SK-N-MC (cell line): Measurements from ENCODE around the gene SMAD3.

Source experiments
- EZH2 ChIP-seq: fragments of 200-600 bp; sonication (generic); IDR thresholded peaks from one replicate; pipeline ENCODE4 v1.6.1; 2017; ENCODE audit warnings: antibody characterized with exemption
- FOXP2 ChIP-seq: optimal IDR thresholded peaks from 2 replicates; pipeline ENCODE3; 2011; ENCODE audit warnings: mild to moderate bottlenecking, moderate library complexity; ENCODE audit not compliant: insufficient read depth; ENCODE audit errors: extremely low read length, control extremely low read depth
- POLR2AphosphoS5 ChIP-seq: IDR thresholded peaks from 2 replicates; pipeline ENCODE4 v1.6.1; 2012; ENCODE audit warnings: mild to moderate bottlenecking, low read depth, low read length, borderline replicate concordance

DNA sequence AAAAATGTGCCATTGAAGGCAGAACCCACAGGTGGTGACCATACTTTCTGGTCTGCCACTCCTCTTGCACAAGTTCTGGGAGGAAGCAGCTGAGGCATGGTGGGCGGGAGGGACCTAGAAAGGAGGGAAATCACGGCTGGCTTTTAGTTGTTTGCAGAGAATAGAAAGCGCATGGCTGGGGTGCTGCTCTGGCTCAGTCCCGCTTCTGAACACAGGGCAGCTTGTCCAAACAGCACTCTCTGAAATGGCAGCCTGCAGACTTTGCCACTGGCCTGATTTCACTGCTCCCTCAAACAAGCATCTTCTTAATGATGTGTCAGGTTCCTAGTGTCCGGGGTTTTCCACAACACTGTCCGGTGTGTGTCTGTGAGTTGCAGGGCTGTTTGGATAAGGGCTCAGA is 112.3 kb downstream of the SMAD3 start:
- TF ChIP-seq EZH2, result no peak
- TF ChIP-seq POLR2AphosphoS5, result no peak
- TF ChIP-seq FOXP2, result no peak
